ENCODE measurements around the gene AMER2.
A peak's percentile ranks its signal among the peaks of the same experiment; 100 is the strongest.

Gene AMER2, protein sequence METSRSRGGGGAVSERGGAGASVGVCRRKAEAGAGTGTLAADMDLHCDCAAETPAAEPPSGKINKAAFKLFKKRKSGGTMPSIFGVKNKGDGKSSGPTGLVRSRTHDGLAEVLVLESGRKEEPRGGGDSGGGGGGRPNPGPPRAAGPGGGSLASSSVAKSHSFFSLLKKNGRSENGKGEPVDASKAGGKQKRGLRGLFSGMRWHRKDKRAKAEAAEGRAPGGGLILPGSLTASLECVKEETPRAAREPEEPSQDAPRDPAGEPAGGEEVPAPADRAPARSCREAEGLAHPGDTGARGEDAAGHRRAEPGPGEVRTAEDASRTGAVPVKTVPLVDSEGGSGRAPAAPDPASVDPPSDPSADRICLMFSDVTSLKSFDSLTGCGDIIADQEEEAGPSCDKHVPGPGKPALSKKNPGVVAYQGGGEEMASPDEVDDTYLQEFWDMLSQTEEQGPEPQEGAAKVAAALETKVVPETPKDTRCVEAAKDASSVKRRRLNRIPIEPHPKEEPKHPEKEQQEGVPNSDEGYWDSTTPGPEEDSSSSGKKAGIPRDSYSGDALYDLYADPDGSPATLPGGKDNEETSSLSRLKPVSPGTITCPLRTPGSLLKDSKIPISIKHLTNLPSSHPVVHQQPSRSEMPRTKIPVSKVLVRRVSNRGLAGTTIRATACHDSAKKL

DNA sequence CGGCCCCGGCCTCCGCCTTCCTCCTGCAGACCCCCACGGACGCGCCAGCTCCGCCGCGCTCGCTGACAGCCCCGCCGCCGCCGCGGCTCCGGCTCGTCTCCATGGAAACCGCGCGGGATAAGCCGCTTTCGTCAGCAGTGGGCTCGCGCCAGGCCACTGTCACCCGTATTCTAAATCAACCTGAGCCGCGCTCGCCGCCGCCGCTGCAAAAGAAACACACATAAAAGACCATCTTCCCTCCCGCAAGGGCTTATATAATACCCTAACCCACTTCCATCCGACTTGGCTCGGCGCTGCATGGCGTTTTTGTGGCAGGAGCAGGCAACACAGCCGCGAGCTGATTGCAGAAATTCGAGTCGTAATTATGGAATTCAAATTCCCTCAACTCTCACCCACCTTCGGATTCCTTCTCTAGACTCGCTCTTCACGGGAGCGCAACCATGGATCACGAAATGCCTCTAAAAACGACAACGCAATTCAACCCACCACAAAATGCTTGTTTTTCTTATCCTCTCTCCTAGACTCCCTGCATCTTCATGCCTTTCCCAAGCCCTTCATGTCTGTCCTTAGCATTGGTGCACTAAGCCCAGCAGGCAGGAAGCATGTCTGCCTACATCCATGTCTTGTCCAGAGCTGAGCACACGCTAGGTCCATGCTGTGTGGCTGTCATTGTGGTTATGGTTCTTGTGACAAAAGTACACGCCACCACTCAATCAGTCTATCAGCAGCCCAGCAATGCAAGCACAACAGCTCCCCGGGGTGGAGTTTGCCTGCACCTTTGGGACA lies at the start of gene AMER2:
Gene AMER2 (minus strand): TSS at position 772 of the 786 bp plus-strand sequence. CDS start 669 bp downstream, at position 103.
- DNase-seq: peak; percentile 24 to 80 (median 70)

DNA sequence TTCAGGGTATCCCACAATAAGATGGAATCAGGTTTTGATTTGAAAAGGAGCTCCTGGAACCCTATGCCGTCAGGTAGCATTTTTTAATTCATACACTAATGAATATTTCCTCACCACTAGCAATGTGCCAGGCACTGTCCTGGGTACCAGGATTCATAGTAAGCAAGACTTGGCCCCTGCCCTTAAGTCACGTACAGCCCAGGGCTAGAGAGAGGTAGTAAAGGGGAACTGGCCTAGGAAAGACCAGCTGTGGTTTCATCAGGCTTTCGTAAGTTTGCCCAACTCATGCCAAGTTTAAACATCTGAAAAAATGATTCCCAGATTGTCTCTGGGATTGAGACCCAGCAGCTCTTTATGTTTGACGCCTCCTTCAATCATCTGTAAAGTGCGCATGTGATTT lies 45.9 kb upstream of the AMER2 start:
- no peak for DNase-seq

DNA sequence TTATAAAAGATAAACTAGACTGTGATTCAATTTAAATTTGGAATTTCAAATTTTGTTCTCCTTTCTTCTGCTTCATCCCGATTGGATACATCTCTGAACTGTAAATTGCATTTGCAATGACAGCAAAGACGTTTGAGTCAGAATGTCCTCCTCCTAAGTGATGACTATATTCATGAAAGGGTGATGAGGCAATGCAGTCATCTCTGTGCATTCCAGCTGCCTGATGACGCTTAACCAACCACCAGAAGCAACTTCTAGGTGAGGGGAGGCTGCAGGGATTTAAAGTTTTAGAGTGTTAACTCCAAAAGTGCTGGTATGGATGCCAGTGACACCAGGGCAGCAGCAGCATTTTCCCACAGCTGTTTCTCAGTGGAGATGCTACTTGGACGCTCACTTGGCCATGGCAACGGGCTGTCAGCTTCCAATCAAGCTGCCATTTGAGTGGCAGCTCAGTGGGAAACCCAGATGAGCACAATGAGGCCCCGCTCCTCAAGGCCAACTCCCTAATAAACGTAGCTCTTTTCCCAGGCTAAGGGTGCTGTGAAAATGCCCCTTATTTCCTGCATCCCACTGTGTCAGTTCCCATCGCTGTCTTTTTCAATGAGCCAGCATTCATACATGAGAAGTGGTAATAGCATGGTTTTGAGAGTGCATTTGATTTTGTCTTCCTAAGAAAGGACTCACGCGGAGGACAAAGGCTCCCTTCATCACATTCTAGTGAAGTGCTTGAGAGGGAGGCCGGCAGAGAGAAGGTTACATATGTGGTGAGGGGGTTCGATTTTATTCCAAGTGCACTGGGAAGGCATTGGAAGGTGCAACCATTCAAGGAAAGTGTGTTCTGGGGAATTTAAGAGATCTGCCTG lies 45.2 kb upstream of the AMER2 start:
- DNase-seq: peak in 2 of 3 experiments; percentile 4 to 38

DNA sequence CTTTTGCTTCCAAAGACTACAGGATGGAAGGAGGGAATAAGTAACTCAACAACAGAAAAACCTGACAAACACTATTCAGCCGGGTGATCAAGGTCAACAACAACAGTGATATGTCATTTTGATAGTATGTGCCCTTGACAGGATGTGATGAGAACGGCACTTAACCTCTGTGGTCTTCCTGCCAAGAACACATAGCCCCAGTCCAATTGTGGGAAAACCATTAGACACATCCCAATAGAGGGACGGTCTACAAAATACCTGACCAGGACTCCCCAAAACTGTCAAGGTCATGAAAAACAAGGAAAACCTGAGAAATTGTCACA lies 43.1 kb upstream of the AMER2 start:
- no peak for DNase-seq

DNA sequence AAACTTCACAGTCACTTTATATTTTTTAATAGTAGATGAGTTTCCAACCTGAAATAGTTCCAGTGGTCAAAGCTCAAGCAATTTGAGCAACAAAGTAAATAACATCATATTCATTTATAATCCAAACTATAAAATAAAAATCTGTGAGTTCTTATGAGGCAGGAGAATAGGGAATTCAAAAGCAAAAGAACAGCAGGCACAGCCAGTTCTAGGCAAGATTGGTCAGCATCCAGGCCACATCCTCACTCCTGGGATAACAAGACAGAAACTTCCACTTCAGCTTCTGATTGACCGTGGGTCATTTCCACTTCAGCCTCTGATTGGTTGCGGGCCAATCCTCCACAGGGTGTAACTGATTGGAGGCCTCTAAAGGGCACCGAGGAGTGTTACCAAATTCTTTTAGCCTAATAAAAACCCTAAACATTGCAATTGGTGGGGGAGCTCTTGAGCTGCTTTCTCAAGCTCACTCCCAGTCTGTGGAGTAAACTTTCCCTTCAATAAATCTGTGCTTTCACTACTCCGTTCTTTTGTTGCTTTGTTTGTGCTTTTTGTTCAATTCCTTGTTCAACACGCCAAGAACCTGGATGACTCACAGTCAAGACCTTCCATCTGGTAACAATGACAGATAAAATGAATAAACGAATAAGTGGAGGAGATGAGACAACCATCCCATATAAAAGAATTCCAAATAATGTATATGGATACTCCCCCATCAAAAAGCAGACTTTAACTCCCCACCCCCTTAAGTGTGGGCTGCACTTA lies 42.6 kb upstream of the AMER2 start:
- no peak for DNase-seq

DNA sequence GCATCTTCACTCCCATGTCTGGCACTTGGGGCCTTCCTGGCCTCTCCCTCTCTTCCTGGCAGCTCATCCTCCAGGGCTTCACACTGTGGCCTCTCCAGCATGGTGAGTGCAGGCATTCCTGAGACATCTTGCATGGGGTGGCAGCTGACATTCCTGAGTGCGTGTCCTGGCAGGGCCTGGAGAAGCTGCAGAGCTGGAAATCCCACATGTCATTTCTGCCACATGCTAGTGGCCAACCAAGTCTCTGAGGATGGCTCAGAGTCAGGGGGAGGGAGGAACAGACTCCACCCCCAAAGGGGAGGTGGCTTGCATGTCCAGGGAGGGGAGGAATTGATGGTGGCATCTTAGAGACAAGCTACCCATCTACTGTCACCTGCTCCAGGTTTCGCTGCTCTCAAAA lies 41.6 kb upstream of the AMER2 start:
- no peak for DNase-seq

DNA sequence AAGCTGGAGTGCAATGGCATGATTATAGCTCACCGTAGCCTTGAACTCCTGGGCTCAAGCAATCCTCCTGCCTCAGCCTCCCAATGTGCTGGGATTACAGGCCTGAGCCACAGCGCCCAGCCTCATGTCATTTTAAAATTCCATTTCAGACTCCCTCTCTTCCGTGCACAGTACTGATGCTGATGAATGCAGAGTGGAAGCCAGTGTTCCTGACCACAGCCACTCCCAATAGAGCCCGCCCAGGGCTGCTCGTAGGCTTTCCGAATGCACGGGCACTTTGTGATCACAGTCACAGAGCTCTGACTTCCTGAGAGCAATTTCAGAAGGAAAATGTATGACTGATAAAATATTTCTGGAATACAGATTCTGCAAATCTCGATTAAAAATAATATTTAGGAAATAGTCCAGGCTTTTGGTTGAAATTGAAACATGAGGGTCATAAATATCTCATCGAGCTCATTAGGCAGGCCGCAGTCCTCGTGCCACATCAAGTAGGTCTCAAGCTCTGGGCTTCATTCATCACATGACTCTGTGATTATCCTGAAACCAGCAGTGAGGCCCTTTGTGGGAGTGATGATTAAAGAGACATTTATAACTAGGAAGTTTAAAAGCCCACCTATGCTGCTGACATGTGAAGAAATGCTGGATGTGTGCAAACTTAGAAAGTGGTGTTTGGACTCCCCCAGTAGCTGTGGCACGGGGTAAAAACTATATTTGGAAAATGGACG lies 38.9 kb upstream of the AMER2 start:
- no peak for DNase-seq

DNA sequence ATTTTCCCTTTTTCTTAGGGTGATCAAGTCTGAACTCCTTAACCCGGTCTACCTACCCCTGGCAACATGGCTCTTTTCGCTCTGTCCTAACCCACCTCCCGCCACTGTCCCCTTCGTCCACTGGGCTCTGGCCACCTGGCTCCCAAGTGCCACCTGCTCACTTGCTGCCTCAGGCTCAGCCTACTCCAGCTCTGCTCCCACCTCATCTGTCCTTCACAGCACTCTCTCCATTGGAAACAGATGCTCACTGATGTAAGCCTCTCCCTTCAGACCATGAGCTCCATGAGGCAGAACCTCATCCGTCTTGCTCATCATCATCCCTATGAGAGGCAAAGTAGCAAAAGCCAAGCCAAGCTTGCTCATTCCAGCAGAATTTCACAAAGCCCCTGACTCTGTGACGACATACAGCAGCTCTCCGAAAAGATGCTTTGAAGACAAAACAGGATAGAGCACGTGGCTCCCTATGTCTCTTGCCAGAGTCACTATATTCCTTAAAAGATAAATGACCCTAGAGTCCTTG lies 35.3 kb upstream of the AMER2 start:
- DNase-seq: no peak

DNA sequence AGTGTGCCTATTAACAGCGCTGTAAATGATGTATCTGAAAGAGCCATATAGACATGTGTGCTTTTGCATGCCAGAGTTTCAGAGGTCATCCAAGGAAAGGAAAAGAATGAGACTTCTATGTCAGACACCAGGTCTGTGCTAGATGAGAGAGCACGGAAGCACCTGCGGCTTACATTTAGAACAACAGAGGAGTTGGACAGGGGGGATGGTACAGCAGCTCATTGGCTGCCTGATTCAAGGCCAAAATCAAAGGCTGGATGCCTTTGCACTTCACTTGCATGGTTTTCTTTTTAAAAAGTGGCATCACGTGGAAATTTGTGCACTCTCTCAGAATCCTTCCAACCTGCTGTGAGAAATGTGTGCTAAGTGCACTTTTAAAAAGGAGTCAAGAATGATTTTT lies 32.8 kb upstream of the AMER2 start:
- no peak for DNase-seq

DNA sequence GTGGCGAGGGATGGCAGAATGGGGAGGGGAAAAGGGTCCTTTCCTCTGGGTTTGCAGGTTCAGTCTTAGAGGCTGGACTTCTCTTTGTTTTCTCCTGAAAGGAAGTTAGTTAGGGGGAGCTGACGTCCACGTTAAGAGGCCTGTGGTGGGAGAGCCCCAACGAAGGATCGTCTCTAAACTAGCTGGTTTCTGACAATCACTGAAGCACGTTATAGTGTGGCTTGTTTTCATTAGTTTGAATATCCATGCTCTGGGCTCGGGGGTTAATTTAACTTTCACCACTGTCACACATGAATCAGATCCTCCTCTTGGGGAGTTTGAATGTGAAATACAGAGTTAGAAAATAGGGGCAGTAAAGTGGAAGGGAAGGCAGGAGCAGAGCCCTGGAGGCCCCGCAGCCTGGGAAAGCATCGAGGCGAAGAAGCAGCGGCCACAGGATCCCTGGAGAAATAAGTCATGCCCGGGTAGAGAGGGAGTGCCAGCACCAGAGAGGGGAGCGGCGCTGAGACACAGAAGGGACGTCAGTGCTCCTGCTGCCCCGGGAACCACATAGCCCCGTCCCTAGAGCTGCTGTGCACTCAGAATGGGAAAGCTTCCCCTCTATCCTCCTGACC lies 31.1 kb upstream of the AMER2 start:
- DNase-seq: no peak

DNA sequence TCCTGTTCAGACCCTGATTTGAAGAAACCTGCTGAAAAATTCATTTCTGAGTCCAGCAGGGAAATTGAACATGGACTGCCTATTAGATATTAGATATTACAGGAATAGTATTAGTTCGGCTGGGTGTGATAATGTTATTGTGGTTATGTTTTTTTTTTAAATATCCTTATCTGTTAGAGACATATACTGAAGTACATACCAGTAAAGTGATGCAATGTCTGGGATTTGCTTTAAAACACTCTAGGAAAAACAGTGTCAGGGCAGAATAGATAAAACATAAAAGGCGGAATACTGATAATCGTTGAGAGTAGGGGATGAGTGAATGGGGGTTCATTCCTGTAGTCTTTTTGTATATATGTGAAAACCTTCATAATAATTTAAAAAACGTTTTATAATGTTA lies 28.7 kb upstream of the AMER2 start:
- no peak for DNase-seq

DNA sequence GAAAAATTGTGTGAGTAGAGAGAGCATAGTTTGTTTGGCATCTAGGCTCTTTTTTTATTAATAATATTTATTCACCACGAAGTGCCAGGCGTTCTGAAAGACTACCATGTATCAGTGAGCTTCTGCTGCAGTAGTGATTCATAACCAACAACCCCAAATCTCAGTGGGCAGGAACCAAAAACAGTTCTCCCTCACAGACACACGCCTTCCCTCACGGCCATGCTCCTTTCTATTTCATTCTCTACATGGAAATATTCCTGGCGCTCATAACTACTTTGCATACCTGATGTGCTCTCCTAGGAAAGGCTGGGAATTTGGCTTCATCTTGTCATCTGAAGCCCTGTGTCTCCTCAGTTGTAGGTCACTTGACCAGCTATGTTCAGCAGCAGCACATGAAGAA lies 26.6 kb upstream of the AMER2 start:
- no peak for DNase-seq

DNA sequence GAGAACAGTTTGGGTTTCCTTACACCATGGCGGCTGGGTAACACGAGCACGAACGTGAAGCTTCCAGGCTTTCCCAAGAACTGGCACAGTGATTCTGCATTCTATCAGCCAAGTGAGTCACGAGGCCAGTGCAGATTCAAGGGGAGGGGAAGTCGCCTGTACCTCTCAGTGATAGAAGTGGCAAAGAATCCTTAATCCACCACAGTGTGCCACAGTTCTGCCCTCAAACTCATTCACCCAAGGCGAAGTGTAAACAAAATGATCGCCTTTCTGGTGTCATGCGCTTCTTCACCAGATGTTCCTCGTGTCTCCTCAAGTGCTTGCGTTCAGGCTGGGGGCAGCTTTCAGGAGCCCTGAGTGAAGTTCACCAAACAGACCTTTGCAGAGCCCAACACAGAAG lies 24.9 kb upstream of the AMER2 start:
- DNase-seq: peak in 1 of 3 experiments; percentile 24

DNA sequence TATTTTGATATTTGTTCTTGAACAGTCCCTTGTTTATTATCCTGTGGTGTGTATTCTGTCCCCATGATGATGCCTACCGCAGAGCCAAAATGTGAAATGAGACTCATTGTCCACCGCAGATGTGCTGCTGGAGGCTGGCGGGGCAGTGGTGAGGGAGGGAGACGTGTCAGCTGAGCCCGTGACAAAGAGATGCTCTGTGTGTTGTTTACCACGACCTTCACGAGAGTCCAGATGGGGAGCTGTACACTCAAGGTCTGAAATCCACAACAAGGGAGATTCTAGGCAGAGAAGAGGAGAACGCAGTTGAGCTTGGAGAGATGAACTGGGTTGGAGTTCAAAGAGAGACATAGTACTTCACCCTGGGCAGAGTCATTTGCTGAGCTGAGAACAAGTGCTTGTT lies 20.8 kb upstream of the AMER2 start:
- DNase-seq: no peak

DNA sequence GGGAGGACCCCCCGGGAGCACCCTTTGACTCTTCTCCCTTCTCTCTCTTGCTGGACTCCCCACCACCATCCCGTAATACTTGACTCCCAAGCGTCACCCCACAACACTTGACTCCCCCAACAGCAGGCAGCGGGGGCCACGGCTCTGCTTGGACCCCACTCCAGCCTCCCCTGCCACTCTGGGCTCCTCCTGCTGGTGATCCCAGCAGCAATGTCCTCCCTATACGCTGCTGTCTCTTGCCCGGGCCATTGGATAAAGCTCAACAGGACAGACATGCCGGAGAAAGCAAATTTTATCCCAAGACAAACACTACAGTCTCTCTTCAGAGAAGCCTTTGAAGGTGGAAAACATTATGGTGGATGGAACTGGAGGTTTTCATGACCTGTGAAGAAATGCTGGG lies 20.4 kb upstream of the AMER2 start:
- no peak for DNase-seq

DNA sequence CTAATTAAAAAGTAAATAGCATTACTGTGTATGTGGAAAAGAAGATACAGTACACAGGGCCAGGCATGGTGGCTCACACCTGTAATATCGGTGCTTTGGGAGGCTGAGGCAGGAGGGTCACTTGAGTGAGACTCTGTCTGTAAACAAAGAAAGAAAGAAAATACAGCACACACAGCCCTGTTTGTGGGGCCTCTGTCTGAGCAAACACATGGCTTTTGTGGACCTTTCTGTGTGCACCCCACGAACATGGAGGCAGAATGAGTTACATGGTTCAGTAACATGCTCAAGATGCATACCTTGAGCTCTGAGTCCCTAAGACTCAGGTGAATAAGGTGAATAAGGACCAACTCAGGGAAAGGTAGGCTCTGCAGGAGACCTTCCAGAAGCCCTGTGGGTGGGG lies 20.0 kb upstream of the AMER2 start:
- no peak for DNase-seq

DNA sequence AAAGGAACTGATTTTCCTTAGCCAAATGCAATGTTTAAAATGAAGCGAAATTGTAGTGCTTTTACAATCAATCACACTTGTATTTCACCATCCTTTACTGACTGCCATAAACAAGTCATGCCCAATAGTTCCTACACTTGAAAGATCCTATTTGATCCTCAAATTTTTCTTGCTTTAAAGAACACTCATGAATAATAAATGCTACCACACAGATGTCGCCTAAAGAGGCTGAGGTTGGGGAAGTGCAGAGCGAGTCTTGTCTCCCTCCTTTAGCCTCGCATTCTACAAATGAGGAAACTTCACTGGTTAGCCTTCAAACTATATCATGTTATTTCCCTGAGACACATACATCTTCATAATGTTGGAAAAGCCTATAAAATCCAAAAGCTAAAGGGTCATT lies 18.7 kb upstream of the AMER2 start:
- no peak for DNase-seq

DNA sequence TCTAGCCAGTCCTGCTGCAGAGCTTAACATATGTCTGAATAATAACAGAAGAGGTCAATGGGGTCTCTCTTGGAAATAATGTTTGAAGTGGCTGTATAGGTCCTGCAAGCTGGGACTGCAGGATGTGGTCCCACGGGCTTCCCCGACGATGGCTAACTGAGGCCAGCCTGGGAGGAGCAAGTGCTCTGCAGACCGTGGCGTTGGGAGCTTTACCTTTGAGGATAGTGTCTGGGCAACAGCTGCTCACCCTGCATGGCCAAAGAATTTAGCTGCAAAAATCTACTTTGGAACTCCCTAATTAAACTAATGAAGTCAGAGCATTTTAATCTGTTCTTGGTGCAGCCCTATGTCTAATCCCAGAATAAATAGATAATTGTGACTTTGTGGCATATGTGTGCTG lies 18.2 kb upstream of the AMER2 start:
- DNase-seq: no peak

DNA sequence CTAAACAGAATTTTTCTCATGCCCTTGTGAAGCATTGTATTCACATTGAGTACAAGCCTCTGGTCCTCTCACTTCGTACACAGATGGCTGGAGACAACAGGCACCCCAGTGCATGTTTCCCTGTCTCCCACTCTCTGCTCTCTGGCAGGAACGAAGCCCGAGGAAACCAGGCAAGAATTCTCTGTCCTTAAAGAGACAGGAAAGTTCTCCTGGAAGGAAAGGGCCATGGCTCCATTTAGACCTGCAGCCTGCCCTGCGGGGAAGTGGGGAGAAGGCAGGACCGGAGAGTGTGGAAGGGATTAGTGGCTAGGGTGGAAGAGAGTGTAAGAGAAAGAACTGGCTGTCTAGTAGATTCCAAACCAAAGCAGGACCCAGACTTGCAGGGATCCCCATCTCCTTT lies 15.5 kb upstream of the AMER2 start:
- no peak for DNase-seq

DNA sequence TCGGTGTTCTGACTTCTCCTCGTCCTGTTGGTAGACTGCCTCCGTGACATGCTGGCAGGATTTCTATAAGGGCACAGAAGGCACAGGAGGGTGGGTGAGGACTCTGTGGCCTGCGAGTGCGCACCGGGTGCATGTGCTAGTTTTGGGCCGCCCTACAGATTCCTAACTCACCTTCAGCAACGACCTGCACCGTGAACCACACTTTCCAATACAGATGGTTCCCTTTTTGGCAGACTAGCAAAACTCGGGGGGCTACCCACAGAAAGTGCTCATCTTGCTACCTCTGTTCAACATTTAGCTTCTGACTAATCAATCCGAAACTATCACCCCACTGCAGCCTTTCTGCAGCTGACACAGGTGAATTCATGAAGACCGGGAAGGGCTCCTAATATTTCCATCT lies 14.1 kb upstream of the AMER2 start:
- no peak for DNase-seq

DNA sequence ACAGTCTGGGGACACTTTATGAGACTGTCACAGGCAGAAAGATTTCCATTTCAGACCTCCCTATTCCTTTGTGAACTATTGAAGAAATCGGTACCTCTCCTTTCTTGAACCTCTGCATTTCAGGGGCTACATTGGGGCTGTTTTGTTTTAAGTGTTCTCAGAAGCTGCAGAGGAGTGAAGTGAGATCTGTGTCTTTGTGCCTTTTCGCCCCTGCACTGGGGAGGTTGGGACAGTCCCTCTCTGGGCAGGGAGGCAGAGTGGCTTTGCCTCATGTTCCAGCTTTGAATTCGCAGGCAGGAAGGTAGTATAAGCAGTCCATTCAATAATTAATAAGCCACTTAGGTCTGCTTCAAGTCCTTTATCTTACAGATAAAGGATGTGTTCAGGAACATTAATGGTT lies 9.5 kb upstream of the AMER2 start:
- DNase-seq: no peak
